Adrenal gland (tissue), 5 donors: ENCODE data around the gene CCDC144A.
"Not testable (repeated sequence)": the region's sequence is repeated elsewhere in the genome, so short reads cannot be mapped to it uniquely, and the experiment has no call there.

ENCODE experiments used
- POLR2A ChIP-seq, 2 donors: fragments of 450-650 bp; IDR thresholded peaks; one replicate each; pipeline ENCODE4 v1.6.1; 2017; ENCODE audit warnings: antibody characterized with exemption in 2 of 2, mild to moderate bottlenecking in 2 of 2, moderate library complexity in 1 of 2
- TF ChIP-seq, protein P1 (sequence below), 6 experiments: fragments of 450-650 bp in 4 of 6; fragments of 200-600 bp in 2 of 6; sonication (generic) in 1 of 6; IDR thresholded peaks; 1 replicate in 5 of 6; 2 replicates in 1 of 6; pipeline versions ENCODE4 v1.5.1 to v1.8.0; 2016 to 2021; ENCODE audit warnings: antibody characterized with exemption in 6 of 6, mild to moderate bottlenecking in 2 of 6, moderate library complexity in 1 of 6
- donor health status: DM: no; HTN: no; CAD: no.

DNA sequence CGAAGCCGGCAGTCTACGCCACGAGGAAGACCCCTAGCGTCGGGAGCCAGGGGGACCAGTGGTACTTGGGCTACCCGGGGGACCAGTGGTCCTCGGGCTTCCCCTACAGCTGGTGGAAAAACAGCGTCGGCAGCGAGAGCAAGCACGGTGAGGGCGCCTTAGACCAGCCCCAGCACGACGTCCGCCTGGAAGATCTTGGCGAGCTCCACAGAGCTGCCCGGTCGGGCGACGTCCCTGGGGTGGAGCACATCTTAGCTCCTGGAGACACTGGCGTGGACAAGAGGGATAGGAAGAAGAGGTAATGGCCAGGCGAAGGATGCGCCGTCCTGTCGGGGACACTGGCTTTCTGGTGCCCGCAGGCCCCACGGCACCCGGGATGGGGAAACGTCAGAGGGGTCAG lies 406 bp downstream of the CCDC144A start:
- TF ChIP-seq, protein P1, sequence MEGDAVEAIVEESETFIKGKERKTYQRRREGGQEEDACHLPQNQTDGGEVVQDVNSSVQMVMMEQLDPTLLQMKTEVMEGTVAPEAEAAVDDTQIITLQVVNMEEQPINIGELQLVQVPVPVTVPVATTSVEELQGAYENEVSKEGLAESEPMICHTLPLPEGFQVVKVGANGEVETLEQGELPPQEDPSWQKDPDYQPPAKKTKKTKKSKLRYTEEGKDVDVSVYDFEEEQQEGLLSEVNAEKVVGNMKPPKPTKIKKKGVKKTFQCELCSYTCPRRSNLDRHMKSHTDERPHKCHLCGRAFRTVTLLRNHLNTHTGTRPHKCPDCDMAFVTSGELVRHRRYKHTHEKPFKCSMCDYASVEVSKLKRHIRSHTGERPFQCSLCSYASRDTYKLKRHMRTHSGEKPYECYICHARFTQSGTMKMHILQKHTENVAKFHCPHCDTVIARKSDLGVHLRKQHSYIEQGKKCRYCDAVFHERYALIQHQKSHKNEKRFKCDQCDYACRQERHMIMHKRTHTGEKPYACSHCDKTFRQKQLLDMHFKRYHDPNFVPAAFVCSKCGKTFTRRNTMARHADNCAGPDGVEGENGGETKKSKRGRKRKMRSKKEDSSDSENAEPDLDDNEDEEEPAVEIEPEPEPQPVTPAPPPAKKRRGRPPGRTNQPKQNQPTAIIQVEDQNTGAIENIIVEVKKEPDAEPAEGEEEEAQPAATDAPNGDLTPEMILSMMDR (IDR thresholded peaks at IDR 0.05), result not testable (repeated sequence)
- TF ChIP-seq POLR2A (IDR thresholded peaks at IDR 0.05), result not testable (repeated sequence)
